Effector memory CD8-positive, alpha-beta T cell (primary cell): ENCODE data around the gene NRTN.

Source experiments
- ATAC-seq: fragments of 150-1000 bp; cut with Tn5 transposase; replicated peaks from 2 replicates; pipeline ENCODE4 v1.10.0; 2021; ENCODE audit warnings: mild to moderate bottlenecking, moderate library complexity
- DNase-seq, 3 experiments: peaks; one replicate each; pipeline ENCODE4 v3.0.0; 2021
- H3K27ac Mint-ChIP-seq, 2 donors: one replicate each; pipeline ENCODE4 v1.8.0; 2022; ENCODE audit warnings: mild to moderate bottlenecking in 2 of 2, mixed read lengths in 2 of 2, moderate library complexity in 2 of 2
- H3K27me3 Mint-ChIP-seq, 2 donors: one replicate each; pipeline ENCODE4 v1.8.0; 2022; ENCODE audit warnings: mixed read lengths in 2 of 2
- H3K36me3 Mint-ChIP-seq: one replicate; pipeline ENCODE4 v1.8.0; 2022; ENCODE audit warnings: mild to moderate bottlenecking, moderate library complexity, mixed read lengths; ENCODE audit not compliant: insufficient read depth
- H3K4me1 Mint-ChIP-seq, 2 donors: one replicate each; pipeline ENCODE4 v1.8.0; 2022; ENCODE audit warnings: low read depth in 2 of 2, mixed read lengths in 2 of 2
- H3K4me3 Mint-ChIP-seq, 2 donors: one replicate each; pipeline ENCODE4 v1.8.0; 2022; ENCODE audit warnings: mild to moderate bottlenecking in 2 of 2, mixed read lengths in 2 of 2, moderate library complexity in 2 of 2
- H3K9me3 Mint-ChIP-seq, 2 donors: one replicate each; pipeline ENCODE4 v1.8.0; 2022; ENCODE audit warnings: mixed read lengths in 2 of 2

The NRTN gene

GRCh38 chr19:5799247-5800241 is 5.3 kb upstream of the NRTN start:
- H3K36me3 Mint-ChIP-seq, result no peaks in the 10 kb centered on the region
- no peaks in the 10 kb centered on the region for H3K9me3 Mint-ChIP-seq
- H3K4me1 Mint-ChIP-seq, result peaks cover 12 to 14% of the 10 kb centered on the region in 2 donors
- H3K27ac Mint-ChIP-seq, result peak overlapping the region in 1 of 2 donors; percentile 56
- H3K4me3 Mint-ChIP-seq, result no peak overlapping the region
- peaks cover 36 to 68% of the 10 kb centered on the region in 2 donors for H3K27me3 Mint-ChIP-seq
- no peak for ATAC-seq
- no peak for DNase-seq

GRCh38 chr19:5800361-5801270 is 4.3 kb upstream of the NRTN start:
- Mint-ChIP-seq H3K27ac (no peak overlapping the region), H3K27me3 (peaks cover 36 to 68% of the 10 kb centered on the region in 2 donors), H3K36me3 (peaks cover 3% of the 10 kb centered on the region), H3K9me3 (no peaks in the 10 kb centered on the region), H3K4me3 (no peak overlapping the region), H3K4me1 (peaks cover 13 to 14% of the 10 kb centered on the region in 2 donors)
- DNase-seq, result no peak
- ATAC-seq, result no peak

GRCh38 chr19:5801796-5802619 is 2.9 kb upstream of the NRTN start:
- ATAC-seq, result no peak
- H3K27me3 Mint-ChIP-seq, result peaks cover 36 to 68% of the 10 kb centered on the region in 2 donors
- DNase-seq, result no peak
- H3K36me3 Mint-ChIP-seq, result peaks cover 4% of the 10 kb centered on the region
- H3K4me1 Mint-ChIP-seq, result peaks cover 13 to 14% of the 10 kb centered on the region in 2 donors
- peak overlapping the region in 1 of 2 donors; percentile 49 for H3K27ac Mint-ChIP-seq
- peak overlapping the region; percentile 14 to 27 for H3K4me3 Mint-ChIP-seq
- H3K9me3 Mint-ChIP-seq, result no peaks in the 10 kb centered on the region

GRCh38 chr19:5803441-5803751 is 1.5 kb upstream of the NRTN start:
- peaks cover 13 to 14% of the 10 kb centered on the region in 2 donors for H3K4me1 Mint-ChIP-seq
- ATAC-seq (no peak), DNase-seq (no peak)
- peaks cover 29 to 59% of the 10 kb centered on the region in 2 donors for H3K27me3 Mint-ChIP-seq
- peaks cover 4% of the 10 kb centered on the region for H3K36me3 Mint-ChIP-seq
- H3K4me3 Mint-ChIP-seq, result peak overlapping the region; percentile 77 to 87
- no peaks in the 10 kb centered on the region for H3K9me3 Mint-ChIP-seq
- H3K27ac Mint-ChIP-seq, result no peak overlapping the region

GRCh38 chr19:5803752-5804515 is 933 bp upstream of the NRTN start:
- peak overlapping the region; percentile 8 to 90 for H3K27ac Mint-ChIP-seq
- ATAC-seq, result peak; percentile 94
- no peaks in the 10 kb centered on the region for H3K9me3 Mint-ChIP-seq

GRCh38 chr19:5805462-5806132 is 730 bp downstream of the NRTN start:
- peak overlapping the region; percentile 33 to 62 for H3K4me3 Mint-ChIP-seq
- H3K4me1 Mint-ChIP-seq, result peaks cover 13 to 14% of the 10 kb centered on the region in 2 donors
- peak; percentile 32 to 47 (median 39) for DNase-seq
- peaks cover 4% of the 10 kb centered on the region for H3K36me3 Mint-ChIP-seq
- no peak overlapping the region for H3K27ac Mint-ChIP-seq
- H3K9me3 Mint-ChIP-seq, result no peaks in the 10 kb centered on the region
- peak; percentile 13 for ATAC-seq
- H3K27me3 Mint-ChIP-seq, result peaks cover 9 to 37% of the 10 kb centered on the region in 2 donors

More at GRCh38 chr19:5803752-5804515, 933 bp upstream of the NRTN start:
- H3K4me1 Mint-ChIP-seq, result peaks cover 13 to 14% of the 10 kb centered on the region in 2 donors
- peaks cover 4% of the 10 kb centered on the region for H3K36me3 Mint-ChIP-seq
- H3K4me3 Mint-ChIP-seq, result peak overlapping the region; percentile 77 to 87
- peak; percentile 87 to 90 (median 90) for DNase-seq
- H3K27me3 Mint-ChIP-seq, result peaks cover 24 to 53% of the 10 kb centered on the region in 2 donors

- peaks cover 6 to 32% of the 10 kb centered on the region in 2 donors for H3K27me3 Mint-ChIP-seq
- peaks cover 13 to 14% of the 10 kb centered on the region in 2 donors for H3K4me1 Mint-ChIP-seq
- DNase-seq (no peak), ATAC-seq (no peak)
- H3K27ac Mint-ChIP-seq, result no peak overlapping the region
- H3K4me3 Mint-ChIP-seq, result peak overlapping the region; percentile 29 to 31
- H3K36me3 Mint-ChIP-seq, result peaks cover 4% of the 10 kb centered on the region
- no peaks in the 10 kb centered on the region for H3K9me3 Mint-ChIP-seq
Measured at GRCh38 chr19:5806133-5806489, 1.2 kb downstream of the NRTN start.

- Mint-ChIP-seq H3K27ac (no peak overlapping the region), H3K4me3 (no peak overlapping the region), H3K9me3 (no peaks in the 10 kb centered on the region), H3K4me1 (peaks cover 12 to 13% of the 10 kb centered on the region in 2 donors), H3K27me3 (peaks cover 3 to 24% of the 10 kb centered on the region in 2 donors), H3K36me3 (peaks cover 4% of the 10 kb centered on the region)
- DNase-seq (no peak), ATAC-seq (no peak)
Measured at GRCh38 chr19:5806905-5807304, 2.0 kb downstream of the NRTN start.

- Mint-ChIP-seq H3K27ac (no peak overlapping the region), H3K36me3 (peaks cover 4% of the 10 kb centered on the region), H3K4me1 (peaks cover 11 to 12% of the 10 kb centered on the region in 2 donors), H3K27me3 (peaks cover 0 to 12% of the 10 kb centered on the region in 2 donors), H3K4me3 (no peak overlapping the region), H3K9me3 (no peaks in the 10 kb centered on the region)
- DNase-seq (no peak), ATAC-seq (no peak)
Measured at GRCh38 chr19:5808120-5808816, 3.4 kb downstream of the NRTN start.

GRCh38 chr19:5809053-5809452 is 4.2 kb downstream of the NRTN start:
- Mint-ChIP-seq H3K9me3 (no peaks in the 10 kb centered on the region), H3K36me3 (peaks cover 4% of the 10 kb centered on the region), H3K27me3 (peaks cover 0 to 5% of the 10 kb centered on the region in 2 donors), H3K4me1 (peaks cover 6% of the 10 kb centered on the region in 2 donors), H3K4me3 (no peak overlapping the region), H3K27ac (peak overlapping the region in 1 of 2 donors; percentile 55)
- no peak for DNase-seq
- no peak for ATAC-seq

GRCh38 chr19:5809469-5809868 is 4.6 kb downstream of the NRTN start:
- H3K36me3 Mint-ChIP-seq, result peaks cover 4% of the 10 kb centered on the region
- no peak for DNase-seq
- no peaks in the 10 kb centered on the region for H3K9me3 Mint-ChIP-seq
- H3K4me1 Mint-ChIP-seq, result peaks cover 1 to 2% of the 10 kb centered on the region in 2 donors
- H3K27ac Mint-ChIP-seq, result peak overlapping the region in 1 of 2 donors; percentile 55
- no peak overlapping the region for H3K4me3 Mint-ChIP-seq
- peaks cover 0 to under 1% of the 10 kb centered on the region in 2 donors for H3K27me3 Mint-ChIP-seq
- no peak for ATAC-seq
